ACHN (cell line): Measurements from ENCODE around the gene CABP5.

Experiments
- DNase-seq: peaks from one replicate; pipeline ENCODE4 v3.0.0-alpha.2; 2015
- in situ Hi-C: cut with HindIII; loops from 2 replicates; pipeline ENCODE4 v1.10.0; 2017; ENCODE audit warnings: low sequenced_read_pairs, low pct_ligation_motif_present, low pct_unique_long_range_greater_than_20kb

The CABP5 gene

DNA sequence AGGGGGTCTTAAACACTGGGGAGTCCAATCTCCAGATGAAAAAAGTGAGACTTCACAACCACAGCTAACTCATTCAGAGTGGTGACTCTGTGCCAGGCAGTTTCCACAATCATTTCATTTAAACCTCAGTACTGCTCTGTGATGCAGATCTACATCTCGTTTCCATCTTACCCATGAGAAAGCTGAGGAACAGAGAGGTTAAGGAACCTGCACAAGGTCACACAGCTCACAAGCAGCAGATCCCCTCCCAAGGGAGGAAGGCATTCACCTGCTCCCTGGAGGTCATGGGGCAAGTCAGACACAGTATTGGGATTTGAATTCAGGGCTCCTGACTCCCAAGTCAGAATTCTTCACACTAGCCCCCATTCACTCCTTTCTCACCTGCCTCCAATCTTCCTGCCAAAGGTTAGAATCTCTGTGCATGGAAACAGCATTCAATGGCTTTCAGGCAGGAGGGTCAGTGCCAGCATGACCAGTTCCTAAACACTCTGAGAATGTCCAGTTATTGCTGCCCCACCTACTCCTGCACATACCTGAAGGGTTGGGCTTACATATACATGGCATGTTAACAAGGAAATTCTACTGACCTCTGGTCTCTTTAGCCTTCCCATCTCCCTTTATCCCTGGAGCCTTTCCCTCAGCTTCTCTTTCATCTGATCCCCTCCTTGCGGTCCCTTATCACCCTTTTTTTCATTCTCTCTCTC, 1.9 kb downstream of the CABP5 start:
- no peak for DNase-seq

DNA sequence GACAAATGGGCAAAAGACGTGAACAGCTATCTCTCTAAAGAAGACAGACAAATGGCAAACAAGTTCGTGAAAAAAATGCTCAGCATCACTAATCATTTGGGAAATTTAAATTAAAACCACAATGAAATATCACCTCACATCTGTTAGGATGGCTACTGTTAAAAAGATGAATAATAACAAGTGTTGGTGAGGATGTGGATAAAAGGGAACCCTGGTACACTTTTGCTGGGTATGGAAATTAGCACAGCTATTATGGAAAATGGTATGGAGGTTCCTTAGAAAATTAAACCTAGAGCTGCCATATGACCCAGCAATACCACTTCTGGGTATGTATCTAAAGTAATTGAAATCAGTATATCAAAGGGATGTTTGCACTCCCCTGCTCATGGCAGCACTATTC, 7.1 kb downstream of the CABP5 start:
- in situ Hi-C loops = no loop called here
- no peak for DNase-seq

More for the DNA sequence above, 1.9 kb downstream of the CABP5 start:
- in situ Hi-C loops = no loop called here

DNA sequence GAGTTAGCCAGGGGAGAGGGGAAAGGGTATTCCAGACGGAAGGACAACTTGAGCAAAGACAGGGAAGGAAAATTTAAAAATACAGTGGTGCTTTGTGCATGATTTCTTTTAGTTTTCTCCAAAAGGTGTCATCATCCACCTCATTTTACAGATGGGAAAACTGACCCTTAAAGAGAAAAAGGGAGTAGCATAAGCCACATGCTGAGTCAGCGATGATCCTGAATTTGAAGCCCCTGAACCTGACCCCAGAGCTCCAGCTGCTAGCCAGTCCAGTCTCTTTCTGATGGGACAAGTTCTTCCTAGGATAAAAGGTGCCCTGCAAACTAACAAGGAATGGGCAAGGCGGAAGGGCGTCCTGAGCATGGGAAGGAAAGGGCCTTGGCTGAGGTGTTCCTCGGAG, 10.3 kb downstream of the CABP5 start:
- DNase-seq = no peak
- in situ Hi-C loops = no loop called here

DNA sequence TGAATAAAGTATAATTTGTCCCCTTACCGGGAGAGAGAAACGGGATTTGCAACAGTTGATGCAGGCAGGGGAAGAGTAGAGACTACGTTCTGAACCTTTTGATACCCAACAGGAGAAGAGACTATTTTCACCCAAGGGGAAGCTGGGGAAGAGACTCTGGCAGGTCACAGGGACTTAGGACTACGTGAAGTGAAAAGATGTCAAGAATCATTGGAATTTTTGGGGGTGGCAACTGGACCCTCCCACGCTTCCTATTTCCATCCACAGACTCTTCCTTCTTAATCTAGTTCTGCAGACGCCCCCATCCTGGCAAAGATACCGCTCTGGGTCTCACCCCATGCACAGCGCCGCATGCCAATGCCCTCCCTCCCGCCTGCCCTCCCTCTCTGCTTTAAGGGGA, 13.8 kb downstream of the CABP5 start:
- in situ Hi-C loops = no loop called here
- DNase-seq = no peak

DNA sequence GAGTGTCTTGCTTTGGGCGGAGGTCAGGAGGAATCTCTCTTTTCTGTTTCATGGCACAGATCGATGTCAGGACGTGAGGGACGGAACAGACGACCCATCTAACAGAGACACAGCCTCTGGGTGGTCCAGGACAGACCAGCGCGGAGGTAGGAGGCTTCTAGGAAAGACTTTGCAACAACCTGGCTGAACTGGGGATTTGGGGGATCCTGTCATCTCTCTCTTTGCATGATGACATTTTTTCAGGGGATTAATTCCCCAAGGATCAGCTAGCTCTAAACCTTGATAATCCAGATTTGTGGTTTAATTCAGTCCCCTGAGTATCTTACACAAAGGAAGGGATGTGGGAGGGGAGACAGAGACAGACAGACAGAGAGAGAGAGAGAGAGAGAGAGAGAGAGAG, 14.4 kb downstream of the CABP5 start:
- in situ Hi-C loops = no loop called here
- DNase-seq = no peak

DNA sequence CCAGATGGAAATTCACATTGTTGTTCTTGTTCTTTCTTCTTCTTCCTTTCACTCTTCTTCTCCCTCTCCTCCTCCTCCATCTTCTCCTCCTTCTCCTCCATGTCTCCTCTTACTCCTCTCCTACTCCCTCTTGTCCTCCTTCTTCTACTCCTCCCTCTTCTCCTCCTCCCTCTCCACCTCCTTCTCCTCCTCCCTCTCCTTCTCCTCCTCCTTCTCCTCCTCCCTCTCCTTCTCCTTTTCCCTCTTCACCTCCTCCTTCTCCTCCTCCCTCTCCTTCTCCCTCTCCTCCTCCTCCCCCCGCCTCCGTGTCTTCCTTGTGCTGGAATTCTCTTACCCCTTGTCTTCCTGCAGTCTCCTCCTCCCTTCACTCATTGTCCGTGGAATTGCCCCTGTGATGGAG, 18.4 kb downstream of the CABP5 start:
- in situ Hi-C loops = no loop called here

DNA sequence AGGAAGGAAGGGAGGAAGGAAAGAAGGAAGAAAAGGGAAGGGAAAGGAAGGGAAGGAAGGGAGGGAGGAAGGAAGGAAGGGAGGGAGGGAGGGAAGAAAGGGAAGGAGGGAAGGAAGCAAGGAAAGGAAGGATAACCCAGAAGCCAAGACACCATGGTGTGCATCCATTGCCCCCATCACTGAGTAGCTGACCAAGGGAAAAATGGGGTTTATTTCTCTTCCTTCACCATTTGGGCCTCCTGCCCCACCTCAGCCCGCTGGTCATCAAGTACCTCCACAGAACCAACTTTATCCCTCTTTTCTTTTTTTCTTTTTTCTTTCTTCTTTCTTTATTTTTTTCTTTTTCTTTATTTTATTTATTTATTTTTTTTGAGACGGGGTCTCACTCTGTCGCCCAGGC, 20.4 kb downstream of the CABP5 start:
- in situ Hi-C loops = no loop called here
- no peak for DNase-seq

More for the DNA sequence above, 18.4 kb downstream of the CABP5 start:
- DNase-seq = no peak

DNA sequence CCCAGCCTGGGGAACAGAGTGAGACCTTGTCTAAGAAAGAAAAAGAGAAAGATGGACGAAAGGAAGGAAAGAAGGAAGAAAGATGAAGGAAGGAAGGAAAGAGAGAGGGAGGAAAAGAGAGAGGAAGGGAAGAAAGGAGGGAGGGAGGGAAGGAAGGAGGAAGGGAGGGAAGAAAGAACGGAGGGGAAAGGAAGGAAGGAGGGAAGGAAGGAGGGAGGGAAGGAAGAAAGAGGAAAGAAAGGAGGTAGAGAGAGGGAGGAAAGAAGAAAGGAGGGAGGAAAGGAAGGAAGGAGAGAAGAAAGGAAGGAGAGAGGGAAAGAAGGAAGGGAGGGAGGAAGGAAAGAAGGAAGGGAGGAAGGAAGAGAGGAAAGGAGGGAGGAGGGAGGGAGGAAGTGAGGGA, 20.9 kb downstream of the CABP5 start:
- in situ Hi-C loops = no loop called here
- DNase-seq = no peak

DNA sequence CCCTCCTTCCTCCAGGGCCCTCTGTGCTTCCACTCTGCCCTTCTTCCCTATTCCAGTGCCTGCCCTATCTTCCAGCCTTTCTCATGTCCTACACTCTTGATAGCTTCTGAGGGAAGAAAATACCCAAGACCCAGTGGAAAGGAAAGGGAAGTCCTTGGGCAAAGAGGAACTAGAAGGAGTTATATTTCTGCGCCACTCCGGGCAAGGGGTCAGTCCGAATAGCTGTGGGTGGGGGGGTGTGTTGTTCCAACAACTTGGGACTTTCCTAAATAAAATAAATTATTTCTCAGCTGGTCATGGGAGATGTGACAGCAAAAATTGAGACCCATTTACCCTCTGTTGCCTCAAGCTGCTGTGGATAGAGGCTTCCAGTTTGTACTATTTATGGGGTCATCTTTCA, 23.2 kb downstream of the CABP5 start:
- DNase-seq = no peak
- in situ Hi-C loops = no loop called here

DNA sequence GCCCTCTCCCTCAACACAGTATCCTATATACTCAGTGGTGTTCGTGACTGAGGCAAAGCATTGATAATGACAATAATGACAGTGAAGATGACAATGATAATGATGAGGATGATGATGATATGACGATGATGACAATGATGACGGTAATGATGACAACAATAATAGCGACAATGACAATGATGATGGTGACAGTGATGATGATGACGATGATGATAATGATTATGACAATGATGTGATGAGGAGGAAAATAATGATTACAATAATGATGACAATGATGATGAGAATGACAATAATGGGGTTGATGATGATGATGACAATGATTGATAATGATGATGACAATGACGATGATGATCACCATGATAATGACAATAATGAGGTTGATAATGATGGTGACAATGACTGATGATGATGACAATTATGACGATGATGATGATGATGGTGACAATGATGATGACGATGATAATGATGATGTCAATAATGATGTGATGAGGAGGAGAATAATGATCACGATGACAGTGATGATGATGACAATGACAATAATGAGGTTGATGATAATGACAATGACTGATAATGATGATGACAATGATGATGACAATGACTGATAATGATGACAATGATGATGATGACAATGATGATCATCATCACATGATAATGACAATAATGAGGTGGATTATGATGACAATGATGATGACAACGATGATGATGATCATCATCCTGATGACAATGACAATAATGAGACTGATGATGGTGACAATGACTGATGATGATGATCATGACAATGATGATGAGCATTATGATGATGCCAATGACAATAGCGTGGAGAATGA, 32.7 kb downstream of the CABP5 start:
- no peak for DNase-seq
- in situ Hi-C loops = no loop called here

DNA sequence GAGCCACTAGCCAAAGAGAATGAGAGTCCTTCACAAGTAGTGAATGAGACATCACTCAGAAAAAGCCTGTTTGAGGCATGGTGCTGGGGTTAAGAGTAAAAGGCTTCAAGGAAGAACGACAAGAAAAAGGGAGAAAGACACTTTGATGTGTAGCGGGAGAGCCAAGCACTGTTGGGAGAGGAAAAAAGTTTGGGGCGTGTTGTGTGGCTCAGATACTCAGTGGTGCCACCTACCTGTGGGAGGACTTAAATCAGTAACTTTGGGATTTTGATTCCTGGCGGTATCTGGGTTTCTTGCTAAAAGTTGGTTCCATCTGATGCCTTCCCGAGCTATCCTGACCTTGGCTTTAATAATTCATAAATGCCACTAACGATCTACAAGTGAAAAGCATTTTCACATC, 37.1 kb downstream of the CABP5 start:
- DNase-seq = no peak

DNA sequence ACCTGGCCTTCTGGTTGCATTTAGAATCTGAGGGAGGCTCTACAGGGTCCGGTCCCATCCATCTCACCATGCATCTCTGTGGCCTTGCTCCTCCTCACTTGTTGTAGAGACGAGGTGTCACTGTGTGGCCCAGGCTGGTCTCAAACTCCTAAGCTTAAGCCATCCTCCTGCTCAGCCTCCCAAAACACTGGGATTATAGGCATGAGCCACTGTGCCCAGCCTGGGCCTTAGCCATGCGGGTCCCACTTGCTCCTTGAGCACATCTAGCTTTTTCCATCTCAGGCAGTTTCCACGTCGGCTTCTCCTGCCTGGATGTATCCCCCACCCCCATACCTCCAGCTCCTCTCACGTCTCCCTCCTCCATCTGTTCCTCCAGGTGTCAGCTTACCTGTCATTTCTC, 39.6 kb downstream of the CABP5 start:
- in situ Hi-C loops = no loop called here
- DNase-seq = no peak

More for the DNA sequence above, 37.1 kb downstream of the CABP5 start:
- in situ Hi-C loops = no loop called here

DNA sequence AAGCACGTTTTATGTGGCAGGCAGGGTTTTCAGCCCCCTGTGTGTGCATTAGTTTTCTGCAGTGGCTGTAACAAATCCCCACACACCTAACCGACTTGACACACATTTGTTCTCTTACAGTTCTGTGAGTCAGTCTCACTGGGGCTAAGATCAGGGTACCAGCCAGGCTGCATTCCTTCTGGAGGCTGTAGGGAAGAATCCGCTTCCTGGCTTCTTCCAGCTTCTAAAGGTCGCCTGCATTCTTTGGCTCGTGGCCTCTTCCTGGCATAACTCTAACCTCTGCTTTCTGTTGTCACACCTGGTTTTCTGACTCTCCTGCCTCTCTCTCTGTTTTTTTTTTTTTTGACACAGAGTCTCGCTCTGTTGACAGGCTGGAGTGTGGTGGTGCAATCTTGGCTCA, 43.0 kb downstream of the CABP5 start:
- no peak for DNase-seq
- in situ Hi-C loops = no loop called here

DNA sequence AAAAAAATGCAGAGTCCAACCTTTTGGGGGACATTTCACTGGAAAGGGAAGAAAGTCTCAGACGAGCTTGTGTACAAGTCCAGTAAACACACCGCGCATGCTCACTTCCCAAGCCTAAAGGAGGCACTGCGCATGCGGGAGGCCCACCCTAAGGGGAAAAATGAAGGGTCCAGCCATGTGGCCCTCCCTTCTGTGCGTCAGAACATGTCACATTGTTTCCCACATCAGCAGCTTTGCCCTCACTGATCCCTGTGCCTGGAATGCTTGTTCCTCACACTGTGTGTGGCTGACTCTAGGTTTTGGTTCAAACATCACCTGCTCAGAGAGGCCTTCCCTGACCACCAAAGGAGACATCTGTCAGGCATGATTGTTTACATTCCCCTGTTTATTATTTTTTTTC, 45.1 kb downstream of the CABP5 start:
- DNase-seq = no peak
- in situ Hi-C loops = no loop called here

DNA sequence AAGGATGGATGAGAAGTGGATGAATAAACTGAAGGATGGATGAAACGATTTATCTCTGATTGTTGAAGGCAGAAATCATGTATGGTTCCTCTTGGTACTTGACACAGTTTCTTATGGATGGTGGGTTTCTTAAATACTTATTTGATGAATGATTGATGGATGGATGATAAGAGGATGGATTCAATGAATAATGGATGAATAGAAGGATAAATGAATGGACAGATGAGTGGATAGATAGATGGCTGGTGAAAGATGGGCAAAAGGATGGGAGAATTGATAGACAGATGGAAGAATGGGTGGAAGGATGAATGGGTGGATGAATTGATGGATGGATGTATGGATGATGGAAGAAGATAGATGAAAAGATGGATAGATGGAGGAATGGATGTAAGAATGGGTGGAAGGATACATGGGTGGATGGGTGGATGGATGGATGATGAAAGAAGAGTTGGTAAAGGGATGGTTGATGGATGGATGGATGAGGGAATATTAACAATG, 47.6 kb downstream of the CABP5 start:
- no peak for DNase-seq
- in situ Hi-C loops = no loop called here

DNA sequence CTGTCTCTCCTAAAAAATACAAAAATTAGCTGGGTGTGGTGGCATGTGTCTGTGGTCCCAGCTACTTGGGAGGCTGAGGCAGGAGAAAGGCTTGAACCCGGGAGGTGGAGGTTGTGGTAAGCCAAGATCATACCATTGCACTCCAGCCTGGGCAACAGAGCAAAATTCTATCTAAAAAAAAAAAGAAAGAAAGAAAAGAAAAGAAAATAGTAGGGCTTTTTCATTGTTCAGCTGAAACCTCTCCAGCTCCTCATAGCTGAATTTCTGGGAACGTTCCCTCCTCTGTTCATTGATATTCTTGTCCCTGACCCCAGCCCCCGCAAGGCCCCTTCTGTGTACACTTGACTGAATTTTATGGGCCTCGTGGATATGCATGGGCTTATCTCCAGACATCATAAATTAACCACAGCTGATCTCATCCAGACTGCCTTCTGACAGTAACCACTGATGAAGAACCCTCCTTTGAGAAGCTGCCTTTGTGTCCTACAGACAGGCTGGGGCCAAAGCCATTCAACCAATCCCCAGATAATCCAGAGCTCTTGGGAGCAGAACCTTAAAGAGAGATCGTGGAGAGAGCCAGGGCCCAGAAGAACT, 49.6 kb downstream of the CABP5 start, which contains the start of gene ELSPBP1:
ELSPBP1 (plus strand) TSS at position 424 of the 594 bp plus-strand sequence. CDS start 14,036 bp downstream, outside the sequence.
- DNase-seq = no peak

DNA sequence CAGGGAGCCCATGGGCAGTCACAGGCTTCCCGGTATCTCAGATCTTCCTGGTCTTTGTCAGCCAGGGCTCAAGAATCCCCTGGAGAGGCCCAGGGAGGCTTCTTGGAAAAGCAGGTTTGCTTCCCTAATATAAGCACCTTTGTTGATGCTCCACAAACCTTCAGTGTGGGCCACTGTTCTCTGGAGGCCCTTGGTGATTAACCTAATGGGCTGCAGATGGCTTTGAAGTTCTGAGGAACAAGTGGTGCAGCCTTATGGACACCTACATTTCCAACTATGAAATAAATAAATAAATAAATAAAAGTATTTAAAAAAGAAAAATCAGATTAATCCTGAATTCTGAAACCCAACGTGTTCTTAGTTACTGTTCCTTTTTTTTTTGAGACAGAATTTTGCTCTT, 51.8 kb downstream of the CABP5 start, which contains the start of gene BSPH1:
BSPH1 (minus strand) TSS at position 101 of the 400 bp plus-strand sequence; CDS start at position 12, 89 bp downstream.
- no peak for DNase-seq
- in situ Hi-C loops = no loop called here

More for the DNA sequence above, 49.6 kb downstream of the CABP5 start, which contains the start of gene ELSPBP1:
- in situ Hi-C loops = no loop called here

DNA sequence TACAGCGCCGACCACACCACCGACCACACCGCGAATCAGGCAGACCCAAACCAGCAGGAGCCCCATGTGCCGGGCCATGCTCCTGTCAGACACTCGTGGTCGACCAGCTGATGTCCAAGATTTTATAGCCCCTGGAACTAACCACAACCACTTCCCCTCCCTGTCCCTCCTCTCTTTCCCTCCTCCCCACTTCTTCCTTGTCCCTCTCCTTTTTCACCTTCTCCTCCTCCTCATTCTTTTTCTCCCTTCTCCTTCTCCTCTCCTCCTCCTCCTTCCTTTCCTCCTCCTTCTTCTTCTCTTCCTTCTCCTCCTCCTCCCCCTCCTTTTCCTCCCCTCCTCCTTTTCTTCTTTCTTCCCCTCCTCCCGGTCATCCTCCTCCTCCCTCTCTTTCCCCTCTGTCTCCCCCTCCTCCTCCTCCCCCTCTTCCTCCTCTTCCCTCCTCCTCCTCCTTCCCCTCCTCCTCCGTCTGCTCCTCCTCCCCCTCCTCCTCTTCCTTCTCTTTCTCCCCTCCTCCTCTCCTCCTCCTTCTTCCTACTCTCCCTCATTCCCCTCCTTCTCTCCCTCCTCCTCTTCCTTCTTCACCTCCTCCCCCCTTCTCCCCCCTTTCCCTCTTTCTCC, 52.6 kb downstream of the CABP5 start:
- DNase-seq = no peak
- in situ Hi-C loops = no loop called here
